G401.6 (cell line): Measurements from ENCODE around the gene MNX1.

ENCODE experiments used
- FAIRE-seq: peaks from 2 replicates; lab custom pipeline; 2012; peaks lifted over from hg19 to GRCh38; lab: Jason Lieb, UNC

The MNX1 gene

GRCh38 chr7:157032644-157033482 is 22.4 kb upstream of the MNX1 start:
- FAIRE-seq, result no peak

- FAIRE-seq, result no peak
These were observed 21.7 kb upstream of the MNX1 start for GRCh38 chr7:157032128-157032527.

GRCh38 chr7:157028199-157028903 is 17.9 kb upstream of the MNX1 start:
- no peak for FAIRE-seq

- FAIRE-seq, result no peak
These were observed 17.2 kb upstream of the MNX1 start for GRCh38 chr7:157027568-157028198.

GRCh38 chr7:157024716-157025115 is 14.3 kb upstream of the MNX1 start:
- FAIRE-seq, result no peak

- no peak for FAIRE-seq
These were observed 13.1 kb upstream of the MNX1 start for GRCh38 chr7:157023589-157023905.

- no peak for FAIRE-seq
These were observed 12.5 kb upstream of the MNX1 start for GRCh38 chr7:157022681-157023588.

GRCh38 chr7:157021871-157022680 is 11.6 kb upstream of the MNX1 start:
- FAIRE-seq, result no peak

GRCh38 chr7:157021071-157021870 is 10.8 kb upstream of the MNX1 start:
- no peak for FAIRE-seq

- FAIRE-seq, result no peak
These were observed 10.1 kb upstream of the MNX1 start for GRCh38 chr7:157020514-157021070.

GRCh38 chr7:157019718-157020451 is 9.4 kb upstream of the MNX1 start:
- no peak for FAIRE-seq

GRCh38 chr7:157018997-157019608 is 8.6 kb upstream of the MNX1 start:
- FAIRE-seq, result no peak

GRCh38 chr7:157018328-157018996 is 8.0 kb upstream of the MNX1 start:
- no peak for FAIRE-seq

- FAIRE-seq, result no peak
These were observed 7.3 kb upstream of the MNX1 start for GRCh38 chr7:157017603-157018327.

GRCh38 chr7:157017149-157017548 is 6.7 kb upstream of the MNX1 start:
- no peak for FAIRE-seq

GRCh38 chr7:157016352-157017041 is 6.0 kb upstream of the MNX1 start:
- FAIRE-seq, result no peak

GRCh38 chr7:157016024-157016351 is 5.5 kb upstream of the MNX1 start:
- no peak for FAIRE-seq
